GM19238 (cell line): ENCODE results near the gene PTCD1.
"Not testable (repeated sequence)": the region's sequence is repeated elsewhere in the genome, so short reads cannot be mapped to it uniquely, and the experiment has no call there.

Experiments used
- DNase-seq: peaks from one replicate; pipeline ENCODE4 v3.0.0; 2011; ENCODE audit warnings: low spot score; ENCODE audit not compliant: insufficient read length

PTCD1 gene

DNA sequence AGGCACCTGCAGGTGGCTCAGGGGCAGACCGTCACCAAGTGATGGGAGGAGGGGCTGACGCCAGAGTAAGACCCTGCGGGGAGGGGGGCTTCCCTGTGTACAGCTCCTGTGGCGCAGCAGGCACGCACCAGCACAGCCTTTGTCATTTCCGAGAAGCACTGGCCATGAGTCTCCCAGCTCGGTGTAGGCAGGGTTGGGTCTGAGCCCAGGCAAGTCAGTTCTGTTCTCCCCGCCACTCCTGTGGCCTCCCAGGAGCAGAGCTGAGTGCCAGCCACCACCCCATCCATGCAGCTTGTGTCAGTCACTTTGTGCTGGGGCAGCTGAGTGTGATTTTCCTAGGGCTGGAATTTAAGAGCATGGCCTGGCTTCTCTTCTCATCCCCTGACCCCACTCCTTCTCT lies 13.3 kb upstream of the PTCD1 start:
- no peak for DNase-seq

DNA sequence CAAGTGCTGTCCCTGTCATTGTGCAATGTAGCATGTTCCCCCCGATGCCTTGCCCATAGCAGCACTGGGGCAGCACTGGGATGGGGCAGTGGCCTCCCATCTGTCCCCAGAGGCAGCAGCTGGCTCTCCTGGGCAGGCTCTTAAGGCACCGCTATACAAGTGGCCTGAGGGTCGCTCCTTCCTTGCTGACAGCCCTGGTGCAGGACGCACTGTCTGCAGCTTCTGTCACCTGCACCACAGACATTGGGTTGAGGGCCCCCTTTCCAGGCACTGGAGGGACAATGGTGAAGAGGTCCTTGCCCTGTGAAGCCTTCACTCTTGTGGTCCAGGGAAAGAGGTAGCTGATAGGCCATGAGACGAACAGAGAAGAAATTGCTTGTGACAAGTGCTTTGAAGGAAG lies 10.7 kb upstream of the PTCD1 start:
- no peak for DNase-seq

DNA sequence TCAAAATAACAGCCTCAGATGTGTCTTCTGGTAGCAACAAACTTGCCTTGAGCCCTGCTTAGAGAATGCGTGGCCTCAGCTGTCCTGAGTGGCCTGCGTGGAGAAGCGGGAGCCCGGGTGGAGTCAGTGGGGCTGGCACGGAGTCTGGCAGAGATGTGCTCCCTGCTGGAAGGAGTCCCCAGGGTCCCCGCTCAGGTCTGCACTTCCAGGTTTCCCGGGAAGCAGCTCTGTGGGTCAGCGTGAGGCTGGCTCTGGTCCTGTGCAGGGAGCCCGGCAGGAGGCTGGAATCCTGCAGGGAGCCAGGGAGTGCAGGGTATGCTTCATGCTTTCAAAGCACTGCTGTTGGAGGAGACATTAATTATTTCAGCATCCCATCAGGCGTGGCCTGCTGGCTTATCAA lies 10.3 kb upstream of the PTCD1 start:
- no peak for DNase-seq

DNA sequence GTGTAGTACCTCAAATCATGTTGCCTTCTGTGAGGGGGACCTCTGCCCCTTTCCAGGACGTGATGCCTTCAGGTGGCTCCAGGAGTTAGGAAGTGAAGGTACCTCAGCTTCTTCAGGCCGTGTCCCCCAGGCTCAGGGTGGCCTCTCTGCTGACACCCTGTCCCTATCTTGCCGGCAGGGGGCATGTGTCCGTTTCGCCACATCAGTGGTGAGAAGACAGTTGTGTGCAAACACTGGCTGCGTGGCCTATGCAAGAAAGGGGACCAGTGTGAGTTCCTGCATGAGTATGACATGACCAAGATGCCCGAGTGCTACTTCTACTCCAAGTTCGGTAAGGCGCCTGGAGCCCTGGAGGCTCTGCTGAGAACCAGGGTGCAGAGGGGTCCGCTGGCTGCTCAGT lies 9.3 kb upstream of the PTCD1 start:
- DNase-seq, result no peak

DNA sequence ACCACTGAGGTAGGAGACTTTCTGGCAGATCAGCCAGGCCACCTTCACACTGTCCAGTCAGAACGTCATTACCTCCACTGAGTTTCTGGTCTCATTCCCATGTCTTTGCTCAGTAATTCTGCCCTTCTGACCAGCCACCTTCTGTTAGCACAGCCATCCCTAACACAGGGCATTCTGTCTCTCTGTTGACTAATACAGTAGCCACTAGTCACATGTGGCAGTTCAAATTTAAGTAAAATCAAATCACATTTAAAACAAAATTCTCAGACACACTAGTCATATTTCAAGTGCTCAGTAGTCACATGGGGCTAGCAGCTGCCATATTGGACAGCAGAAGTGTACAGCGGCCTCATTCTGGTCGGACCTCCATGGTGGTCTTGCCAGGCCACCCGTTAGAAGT lies 7.5 kb upstream of the PTCD1 start:
- DNase-seq, result no peak

DNA sequence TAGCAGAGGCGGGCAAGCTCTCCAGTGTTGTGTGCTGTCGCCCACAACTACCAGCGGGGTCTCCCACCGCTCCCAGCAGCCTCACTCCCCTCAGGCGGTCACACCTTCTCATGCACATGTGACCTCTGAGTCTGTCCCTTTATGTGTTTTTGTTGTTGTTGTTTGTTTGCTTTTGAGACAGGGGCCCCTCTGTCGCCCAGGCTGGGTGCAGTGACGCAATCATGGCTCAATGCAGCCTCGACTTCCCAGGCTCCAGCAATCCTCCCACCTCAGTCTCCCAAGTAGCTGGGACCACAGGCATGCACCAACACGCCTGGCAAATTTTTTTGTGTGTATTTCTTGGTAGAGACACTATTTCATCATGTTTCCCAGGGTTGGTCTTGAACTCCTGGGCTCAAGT lies 1.6 kb upstream of the PTCD1 start:
- DNase-seq, result no peak

DNA sequence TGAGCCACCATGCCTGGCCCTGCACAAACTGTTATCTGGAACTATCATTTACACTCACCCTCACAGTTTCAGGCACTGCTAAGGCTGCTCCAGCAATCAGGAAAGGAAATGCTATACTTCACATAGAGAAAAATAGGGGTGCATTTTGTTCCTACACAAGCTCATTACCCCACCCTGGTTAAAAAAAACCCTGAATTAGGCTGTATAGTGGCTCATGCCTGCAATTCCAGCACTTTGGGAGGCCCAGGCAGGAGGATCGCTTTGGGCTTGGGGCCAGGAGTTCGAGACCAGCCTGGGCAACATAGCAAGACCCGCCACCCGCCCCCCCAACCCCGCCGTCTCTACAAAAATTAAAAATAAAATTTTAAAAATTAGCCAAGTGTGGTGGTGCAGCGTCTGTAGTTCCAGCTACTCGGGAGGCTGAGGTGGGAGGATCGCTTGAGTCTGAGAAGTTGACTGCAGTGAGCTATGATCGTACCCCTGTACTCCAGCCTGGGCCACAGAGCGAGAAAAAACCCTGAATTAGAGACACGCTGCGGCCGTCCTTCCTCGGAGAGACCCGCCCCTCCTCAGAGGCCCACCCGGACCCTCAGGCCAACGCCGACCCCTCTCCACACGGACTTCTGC lies 539 bp downstream of the PTCD1 start:
- DNase-seq, result no peak

DNA sequence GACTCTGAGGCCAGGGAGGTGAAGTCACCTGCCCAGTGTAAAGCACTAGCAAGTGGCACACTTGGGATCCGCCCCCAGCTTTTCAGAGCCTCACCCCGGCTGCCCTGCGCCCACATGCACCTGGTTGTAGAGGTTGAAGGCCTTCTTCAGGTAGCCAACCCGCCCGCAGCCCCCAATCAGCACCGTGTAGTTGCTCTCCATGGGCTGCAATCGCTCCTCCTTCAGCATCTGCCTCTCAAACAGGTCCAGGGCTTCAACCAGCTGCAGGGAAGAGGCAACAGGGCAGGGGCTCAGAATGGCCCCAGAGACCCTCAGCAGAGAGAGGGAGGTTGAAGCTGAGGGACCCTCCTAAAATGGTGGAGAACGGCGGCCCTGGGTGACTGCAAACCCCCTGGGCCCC lies 5.4 kb downstream of the PTCD1 start:
- DNase-seq, result no peak

DNA sequence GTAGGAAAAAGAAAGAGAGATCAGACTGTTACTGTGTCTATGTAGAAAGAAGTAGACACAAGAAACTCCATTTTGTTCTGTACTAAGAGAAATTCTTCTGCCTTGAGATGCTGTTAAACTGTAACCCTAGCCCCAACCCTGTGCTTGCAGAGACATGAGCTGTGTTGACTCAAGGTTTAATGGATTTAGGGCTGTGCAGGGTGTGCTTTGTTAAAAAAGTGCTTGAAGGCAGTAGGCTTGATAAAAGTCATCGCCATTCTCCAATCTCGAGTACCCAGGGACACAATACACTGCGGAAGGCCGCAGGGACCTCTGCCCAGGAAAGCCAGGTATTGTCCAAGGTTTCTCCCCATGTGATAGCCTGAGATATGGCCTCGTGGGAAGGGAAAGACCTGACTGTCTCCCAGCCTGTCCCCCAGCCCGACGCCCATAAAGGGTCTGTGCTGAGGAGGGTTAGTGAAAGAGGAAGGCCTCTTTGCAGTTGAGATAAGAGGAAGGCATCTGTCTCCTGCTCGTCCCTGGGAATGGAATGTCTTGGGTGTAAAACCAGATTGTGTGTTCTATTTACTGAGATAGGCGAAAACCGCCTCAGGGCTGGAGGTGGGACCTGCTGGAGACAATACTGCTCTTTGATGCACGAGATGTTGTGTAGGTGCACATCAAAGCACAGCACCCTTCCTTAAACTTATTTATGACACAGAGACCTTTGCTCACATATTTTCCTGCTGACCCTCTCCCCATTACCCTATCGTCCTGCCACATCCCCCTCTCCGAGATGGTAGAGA lies 6.7 kb downstream of the PTCD1 start:
- not testable (repeated sequence) for DNase-seq

DNA sequence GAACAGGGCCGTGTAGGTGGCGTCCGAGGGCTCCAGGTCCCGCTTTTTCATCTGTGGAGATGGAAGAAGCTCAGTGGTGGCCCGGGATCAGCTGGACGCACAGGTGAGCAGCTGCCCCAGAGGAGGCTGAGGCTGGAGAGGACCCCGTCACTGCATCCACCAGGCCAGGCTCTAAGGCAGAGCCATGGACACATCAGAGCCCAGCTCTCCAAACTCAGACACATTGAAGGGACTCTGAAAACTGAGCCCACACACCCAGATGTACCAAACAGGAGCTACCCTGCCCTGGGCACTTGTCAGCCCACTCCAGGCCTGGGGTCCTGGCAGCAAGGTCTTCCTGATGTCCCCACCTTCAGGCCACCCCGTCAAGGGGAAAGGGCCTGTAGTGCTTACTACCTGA lies 8.8 kb downstream of the PTCD1 start:
- DNase-seq, result no peak

DNA sequence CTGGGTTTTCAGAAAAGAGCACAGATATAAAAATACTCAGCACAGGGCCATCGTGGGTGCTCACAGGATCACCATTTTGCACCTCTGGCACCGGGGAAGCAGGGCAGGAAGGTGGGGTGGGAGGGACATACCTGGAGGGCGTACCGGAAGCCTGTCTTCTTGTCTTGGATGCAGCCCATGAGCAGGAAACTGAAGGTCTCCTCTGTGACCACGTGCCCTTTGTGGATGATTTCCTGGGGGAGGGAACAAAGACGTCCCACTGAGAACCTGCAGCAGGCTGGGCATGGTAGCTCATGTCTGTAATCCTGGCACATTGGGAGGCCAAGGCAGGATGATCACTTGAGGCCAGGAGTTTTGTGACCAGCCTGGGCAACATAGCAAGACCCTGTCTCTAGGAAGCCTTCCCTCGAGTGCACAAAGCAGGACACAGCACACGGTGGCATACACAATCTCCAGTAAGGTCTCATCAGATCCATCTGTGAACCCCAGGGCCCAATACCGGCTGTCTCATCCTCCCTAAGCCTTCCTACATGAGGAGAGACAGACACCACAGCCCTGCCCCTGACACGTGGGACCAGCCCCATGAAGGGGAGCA lies 9.5 kb downstream of the PTCD1 start:
- no peak for DNase-seq

DNA sequence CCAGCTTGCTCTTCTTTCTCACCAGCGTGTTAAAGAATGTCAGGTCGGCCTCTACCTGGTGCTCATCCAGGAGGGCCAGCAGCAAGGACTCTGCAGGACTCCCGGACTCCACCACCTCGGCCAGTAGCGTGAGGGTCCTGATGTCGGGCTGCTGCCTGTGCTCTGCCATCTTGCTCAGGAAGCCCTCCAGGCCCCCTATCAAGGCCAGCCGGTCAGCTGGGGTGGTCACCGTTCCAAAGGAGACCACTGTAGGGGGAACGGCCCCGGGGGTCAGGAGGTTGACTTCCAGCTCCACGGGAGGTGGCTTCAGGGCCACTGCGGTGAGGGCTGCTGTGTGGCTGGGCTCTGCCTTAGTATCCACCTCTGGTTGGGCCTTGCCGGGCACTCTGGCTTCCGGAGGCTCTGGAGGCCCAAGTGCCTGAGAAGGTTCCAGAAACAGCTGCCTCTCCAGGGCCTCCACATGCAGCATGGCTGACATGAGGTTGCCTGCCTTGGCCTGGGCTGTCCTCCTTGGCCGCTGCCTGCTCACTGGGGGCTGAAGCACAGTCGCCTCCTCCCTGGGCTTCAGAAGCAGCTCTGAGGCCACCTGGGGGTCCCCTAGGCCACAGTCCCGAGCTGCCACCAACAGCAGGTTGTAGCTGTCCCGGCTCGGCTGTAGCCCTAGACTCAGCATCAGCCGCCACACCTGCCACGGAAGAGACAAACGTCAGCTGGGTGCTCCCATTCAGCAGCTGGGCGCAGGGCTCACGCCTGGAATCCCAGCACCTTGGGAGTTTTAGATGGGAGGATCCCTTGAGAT lies 13.5 kb downstream of the PTCD1 start:
- no peak for DNase-seq

DNA sequence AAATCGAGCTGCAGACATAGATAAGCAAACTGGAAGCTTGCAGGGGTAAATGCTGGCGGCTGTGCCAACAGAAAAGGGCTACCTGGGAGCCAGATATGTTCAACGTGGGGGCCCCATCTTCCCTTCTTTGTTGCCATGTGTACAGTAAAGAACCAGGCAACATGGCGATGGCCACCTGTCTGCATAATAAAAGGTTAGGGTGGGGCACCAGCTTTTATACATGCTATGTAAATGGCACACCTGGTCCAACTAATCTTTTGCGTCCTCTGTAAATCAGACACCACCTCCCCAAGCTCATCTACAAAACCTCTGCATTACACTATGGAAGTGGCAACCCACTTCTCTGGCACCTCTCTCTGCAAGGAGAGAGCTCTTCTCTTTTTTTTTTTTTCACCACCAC lies 16.0 kb downstream of the PTCD1 start:
- DNase-seq, result no peak

DNA sequence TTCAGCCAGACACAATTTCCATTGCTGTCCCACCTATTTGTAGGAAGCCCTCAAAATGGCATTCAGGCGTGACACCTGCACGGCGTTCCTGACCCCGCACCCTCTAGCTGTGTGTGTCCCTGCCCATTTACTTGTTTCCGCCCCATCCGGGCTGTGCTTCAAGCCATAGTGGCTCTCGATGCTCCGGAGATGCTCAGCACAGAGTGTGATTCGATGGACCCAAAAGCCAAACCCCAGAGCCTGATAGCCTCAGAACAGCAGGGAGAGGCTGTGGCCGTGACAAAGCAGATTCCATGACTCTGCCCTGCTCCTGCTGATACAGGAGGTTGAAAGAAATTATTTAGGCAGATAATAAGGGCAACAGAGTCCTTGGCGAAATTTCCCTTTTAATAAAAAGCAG lies 16.4 kb downstream of the PTCD1 start:
- DNase-seq, result no peak

DNA sequence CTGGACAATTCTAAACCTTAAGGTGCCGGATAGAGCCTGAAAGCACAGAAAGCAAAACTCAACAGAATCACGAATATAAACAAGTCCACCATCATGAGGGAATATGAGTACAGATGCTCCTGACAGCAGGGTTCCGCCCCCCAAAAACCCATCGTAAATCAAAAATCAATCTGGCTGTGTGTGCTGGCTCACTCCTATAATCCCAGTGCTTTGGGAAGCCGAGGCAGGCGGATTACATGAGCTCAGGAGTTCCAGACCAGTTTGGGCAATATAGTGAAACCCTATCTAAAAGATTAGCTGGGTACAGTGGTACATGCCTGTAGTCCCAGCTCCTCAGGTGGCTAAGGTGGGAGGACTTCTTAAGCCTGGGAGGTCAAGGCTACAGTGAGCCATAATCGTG lies 17.6 kb downstream of the PTCD1 start:
- no peak for DNase-seq

DNA sequence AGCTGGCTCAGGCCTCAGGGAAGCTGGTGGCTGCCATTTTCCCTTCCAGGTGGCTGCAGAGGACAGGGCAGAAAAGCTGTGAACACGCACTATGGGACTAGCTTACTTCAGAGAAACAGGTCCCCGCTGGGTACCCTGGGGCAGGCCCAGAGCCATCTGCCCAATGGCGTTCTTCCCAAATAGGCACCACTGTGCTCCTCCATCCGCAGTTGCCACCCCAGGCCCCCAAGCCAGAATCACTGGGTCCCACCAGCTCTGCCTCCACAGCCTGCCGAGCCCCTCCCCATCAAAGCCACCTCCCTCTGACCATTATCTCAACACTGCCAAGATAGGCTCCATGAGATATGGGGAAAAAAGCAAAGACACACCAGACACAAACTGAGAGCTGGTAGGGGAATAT lies 18.4 kb downstream of the PTCD1 start:
- DNase-seq, result no peak

DNA sequence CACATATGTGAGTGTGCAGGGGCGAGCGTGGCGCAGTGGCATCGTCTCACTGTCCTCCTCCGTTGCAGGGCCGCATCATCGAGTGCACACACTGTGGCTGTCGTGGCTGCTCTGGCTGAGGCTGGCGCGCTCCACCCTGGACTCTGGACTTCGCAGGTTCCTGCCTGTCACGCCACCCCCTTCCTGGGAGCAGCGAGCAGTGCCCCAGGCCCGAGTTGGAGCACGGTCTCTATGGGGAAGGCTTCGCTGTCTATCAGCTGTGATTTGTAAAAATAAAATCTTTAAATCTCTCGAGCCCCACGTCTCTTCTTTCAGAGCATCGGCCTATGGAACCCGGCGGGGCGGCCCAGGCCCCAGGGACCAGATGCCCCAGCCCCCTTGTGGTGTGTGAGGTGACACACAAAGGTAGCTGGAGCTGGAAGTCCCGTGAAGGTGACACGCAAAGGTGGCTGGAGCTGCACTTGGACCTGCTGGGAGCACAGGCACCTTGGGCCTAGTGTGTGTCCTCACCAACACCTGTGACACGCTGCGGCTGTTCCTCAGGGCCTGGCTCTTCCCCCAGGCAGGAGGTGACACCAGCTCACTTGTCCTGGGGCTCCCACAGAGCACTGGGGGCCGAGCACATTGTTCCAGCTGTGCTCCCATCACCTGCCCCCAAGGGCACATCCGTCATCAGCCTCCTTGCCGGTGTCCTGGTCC lies 19.1 kb downstream of the PTCD1 start:
- DNase-seq, result no peak

DNA sequence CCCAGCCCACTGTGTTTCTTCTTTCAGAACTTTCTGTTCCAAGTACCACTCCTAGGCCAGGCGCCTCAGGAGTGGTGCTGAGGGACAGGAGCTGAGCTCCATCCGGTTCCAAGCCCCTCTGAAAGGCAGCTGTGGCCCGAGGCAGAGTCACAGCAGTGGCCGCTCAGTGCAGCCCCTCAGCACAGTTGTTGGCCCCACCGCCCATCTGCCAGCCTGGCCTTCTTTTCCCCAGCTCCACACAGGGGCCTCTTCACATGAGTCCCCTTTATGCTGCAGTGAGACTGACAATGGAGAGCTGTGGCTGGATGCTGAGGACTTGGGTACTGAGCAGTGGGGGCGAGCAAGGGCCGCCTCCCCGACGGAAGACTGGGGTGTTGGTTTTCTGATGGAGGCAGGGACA lies 20.3 kb downstream of the PTCD1 start:
- no peak for DNase-seq

DNA sequence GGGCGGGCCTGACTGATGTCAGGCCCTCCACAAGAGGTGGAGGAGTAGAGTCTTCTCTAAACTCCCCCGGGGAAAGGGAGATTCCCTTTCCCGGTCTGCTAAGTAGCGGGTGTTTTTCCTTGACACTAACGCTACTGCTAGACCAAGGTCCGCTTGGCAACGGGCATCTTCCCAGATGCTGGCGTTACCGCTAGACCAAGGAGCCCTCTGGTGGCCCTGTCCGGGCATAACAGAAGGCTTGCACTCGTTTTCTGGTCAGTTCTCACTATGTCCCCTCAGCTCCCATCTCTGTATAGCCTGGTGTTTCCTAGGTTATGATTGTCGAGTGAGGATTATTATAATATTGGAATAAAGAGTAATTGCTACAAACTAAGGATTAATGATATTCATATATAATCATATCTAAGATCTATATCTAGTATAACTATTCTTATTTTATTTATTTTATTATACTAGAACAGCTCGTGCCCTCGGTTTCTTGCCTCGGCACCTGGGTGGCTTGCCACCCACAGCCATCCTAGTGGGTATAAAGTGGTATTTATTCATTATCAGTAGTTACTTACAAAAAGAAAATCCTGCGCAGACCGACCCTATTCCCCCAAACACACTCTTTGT lies 23.0 kb downstream of the PTCD1 start:
- not testable (repeated sequence) for DNase-seq

DNA sequence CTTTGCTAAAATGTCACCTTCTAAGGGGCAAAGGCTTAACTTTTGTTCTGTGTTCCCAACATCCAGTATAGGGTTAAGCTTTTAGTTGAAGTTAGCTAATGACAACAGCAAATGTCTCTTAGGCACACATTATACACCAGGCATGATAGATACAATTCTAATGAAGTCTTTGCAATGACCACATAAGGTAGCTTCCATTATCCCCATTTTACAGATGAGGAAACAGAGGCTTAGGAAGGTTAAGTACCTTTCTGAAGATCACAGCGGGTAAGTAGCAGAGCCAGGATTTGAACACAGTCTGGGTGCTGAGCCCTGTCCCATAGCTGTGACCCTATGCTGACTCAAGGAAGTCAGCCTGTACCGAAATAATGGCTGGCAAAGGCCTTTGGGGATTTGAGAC lies 28.0 kb downstream of the PTCD1 start:
- DNase-seq, result no peak

DNA sequence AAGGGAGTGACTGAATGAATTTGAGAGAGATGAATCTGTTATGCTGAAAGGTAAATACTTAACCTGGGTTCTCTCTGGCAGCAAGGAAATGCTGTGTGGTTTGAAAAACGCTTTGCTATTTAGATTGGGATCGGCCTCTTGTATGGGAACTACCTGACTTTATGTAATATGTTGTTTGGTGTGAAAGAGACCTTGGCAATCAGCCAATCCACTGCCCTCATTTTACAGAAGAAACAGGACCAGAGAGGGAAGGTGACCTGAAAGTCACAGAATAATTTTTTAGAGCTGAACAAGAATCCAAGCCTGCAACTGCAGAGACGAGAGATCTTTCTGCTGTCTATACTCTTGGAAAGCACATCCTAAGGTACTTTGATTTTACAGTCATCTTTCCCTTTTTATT lies 28.8 kb downstream of the PTCD1 start:
- DNase-seq, result no peak
